Measurements from ENCODE around the gene CHN2.

DNA sequence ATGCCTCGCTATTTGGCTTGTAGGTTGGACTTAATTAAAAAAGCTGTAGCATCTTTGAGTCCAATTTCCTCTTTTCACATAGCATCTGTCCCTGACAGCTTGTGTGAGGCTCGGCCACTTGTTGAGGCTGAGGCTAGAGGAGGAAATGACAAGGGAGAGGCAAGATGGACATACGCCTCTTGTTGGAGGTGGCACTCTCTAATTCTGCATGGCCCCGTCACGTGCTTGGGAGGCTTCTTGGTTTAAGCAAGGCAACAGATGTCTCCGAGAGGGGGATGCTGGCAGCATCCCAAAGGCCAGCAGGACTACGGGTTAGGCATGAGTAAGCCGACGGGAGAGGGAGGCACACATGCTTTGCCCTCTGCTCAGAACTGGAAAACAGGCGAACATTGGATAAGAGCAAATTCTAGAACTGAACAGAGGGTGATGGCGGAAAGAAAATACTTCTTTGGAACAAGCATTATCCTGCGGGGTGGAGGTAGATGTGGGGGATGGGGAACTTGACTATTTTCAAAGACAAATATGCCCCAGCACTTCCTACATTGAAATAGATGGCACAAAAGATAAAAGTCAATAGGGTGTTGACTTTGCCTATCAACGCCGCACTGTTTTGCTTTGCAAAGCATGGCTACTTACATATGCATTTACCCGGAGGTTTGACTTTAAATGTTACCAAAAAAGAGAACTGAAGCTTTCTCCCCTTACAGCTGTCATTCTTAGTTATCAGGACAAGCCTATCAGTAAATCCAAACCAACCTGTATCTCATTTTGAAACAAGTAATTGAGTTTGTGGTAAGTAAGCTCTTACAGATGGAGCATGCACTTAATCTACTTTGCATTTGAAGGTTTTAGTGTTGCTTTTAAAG, 94.8 kb downstream of the CHN2 start:
- TF ChIP-seq, protein P1, sequence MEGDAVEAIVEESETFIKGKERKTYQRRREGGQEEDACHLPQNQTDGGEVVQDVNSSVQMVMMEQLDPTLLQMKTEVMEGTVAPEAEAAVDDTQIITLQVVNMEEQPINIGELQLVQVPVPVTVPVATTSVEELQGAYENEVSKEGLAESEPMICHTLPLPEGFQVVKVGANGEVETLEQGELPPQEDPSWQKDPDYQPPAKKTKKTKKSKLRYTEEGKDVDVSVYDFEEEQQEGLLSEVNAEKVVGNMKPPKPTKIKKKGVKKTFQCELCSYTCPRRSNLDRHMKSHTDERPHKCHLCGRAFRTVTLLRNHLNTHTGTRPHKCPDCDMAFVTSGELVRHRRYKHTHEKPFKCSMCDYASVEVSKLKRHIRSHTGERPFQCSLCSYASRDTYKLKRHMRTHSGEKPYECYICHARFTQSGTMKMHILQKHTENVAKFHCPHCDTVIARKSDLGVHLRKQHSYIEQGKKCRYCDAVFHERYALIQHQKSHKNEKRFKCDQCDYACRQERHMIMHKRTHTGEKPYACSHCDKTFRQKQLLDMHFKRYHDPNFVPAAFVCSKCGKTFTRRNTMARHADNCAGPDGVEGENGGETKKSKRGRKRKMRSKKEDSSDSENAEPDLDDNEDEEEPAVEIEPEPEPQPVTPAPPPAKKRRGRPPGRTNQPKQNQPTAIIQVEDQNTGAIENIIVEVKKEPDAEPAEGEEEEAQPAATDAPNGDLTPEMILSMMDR (IDR thresholded peaks at IDR 0.05) = no peak
- TF ChIP-seq EZH2 (IDR thresholded peaks at IDR 0.05; ENCODE audit: borderline replicate concordance, insufficient read depth, low read depth, low read length, poor library complexity, severe bottlenecking) = no peak

Measured in B cell (primary cell).